Transverse colon (tissue), 4 donors: Measurements from ENCODE around the gene RAET1E.
"Not testable (repeated sequence)": the region's sequence is repeated elsewhere in the genome, so short reads cannot be mapped to it uniquely, and the experiment has no call there.

Experiments
- EP300 ChIP-seq: sonication (generic); formaldehyde crosslinking; IDR thresholded peaks from one replicate; pipeline ENCODE4 v1.6.1; 2017; ENCODE audit warnings: antibody characterized with exemption, low read depth
- POLR2A ChIP-seq: fragments of 450-650 bp; IDR thresholded peaks from one replicate; pipeline ENCODE4 v1.6.1; 2016; ENCODE audit warnings: antibody characterized with exemption, mild to moderate bottlenecking, moderate library complexity
- POLR2AphosphoS5 ChIP-seq, 3 donors: sonication (generic); formaldehyde crosslinking; IDR thresholded peaks; one replicate each; pipeline ENCODE4 v1.6.1; 2016; ENCODE audit warnings: antibody characterized with exemption in 3 of 3
- TF ChIP-seq, protein P1 (sequence below), 5 experiments: fragments of 200-600 bp in 3 of 5; fragments of 450-650 bp in 2 of 5; sonication (generic) in 3 of 5; IDR thresholded peaks; 1 replicate in 2 of 5; 2 replicates in 3 of 5; pipeline ENCODE4 v1.5.1; 2016 to 2017; ENCODE audit warnings: antibody characterized with exemption in 5 of 5, inconsistent platforms in 3 of 5, mild to moderate bottlenecking in 2 of 5, moderate library complexity in 1 of 5

DNA sequence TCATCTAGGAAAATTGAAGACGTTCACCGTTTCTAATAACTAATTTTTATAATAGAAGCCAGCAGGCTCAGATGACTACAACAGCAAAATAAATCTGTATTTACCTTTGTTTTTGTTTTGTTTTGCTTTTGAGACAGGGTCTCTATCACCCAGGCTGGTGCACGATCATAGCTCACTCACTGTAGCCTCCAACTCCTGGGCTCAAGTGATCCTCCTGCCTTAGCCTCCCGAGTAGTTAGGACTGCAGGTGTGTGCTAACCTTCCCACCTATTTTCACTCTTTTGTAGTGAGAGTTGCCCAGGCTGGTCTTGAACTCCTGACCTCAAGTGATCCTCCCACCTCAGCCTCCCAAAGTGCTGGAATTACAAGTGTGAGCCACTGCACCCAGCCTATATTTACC lies 43.9 kb downstream of the RAET1E start:
- TF ChIP-seq, protein P1, sequence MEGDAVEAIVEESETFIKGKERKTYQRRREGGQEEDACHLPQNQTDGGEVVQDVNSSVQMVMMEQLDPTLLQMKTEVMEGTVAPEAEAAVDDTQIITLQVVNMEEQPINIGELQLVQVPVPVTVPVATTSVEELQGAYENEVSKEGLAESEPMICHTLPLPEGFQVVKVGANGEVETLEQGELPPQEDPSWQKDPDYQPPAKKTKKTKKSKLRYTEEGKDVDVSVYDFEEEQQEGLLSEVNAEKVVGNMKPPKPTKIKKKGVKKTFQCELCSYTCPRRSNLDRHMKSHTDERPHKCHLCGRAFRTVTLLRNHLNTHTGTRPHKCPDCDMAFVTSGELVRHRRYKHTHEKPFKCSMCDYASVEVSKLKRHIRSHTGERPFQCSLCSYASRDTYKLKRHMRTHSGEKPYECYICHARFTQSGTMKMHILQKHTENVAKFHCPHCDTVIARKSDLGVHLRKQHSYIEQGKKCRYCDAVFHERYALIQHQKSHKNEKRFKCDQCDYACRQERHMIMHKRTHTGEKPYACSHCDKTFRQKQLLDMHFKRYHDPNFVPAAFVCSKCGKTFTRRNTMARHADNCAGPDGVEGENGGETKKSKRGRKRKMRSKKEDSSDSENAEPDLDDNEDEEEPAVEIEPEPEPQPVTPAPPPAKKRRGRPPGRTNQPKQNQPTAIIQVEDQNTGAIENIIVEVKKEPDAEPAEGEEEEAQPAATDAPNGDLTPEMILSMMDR (IDR thresholded peaks at IDR 0.05), result not testable (repeated sequence)
- not testable (repeated sequence) for TF ChIP-seq POLR2A; EP300; POLR2AphosphoS5 (IDR thresholded peaks at IDR 0.05)
